Measurements from ENCODE around the gene GRID1.

The GRID1 gene

GRCh38 chr10:86292462-86293395 is 73.9 kb downstream of the GRID1 start:
- no peak for DNase-seq
- TF ChIP-seq GATA1 (IDR thresholded peaks at IDR 0.05; ENCODE audit: low read depth, low read length) (no peak), POLR2A (IDR thresholded peaks at IDR 0.05; ENCODE audit: low read length) (no peak)

DNA sequence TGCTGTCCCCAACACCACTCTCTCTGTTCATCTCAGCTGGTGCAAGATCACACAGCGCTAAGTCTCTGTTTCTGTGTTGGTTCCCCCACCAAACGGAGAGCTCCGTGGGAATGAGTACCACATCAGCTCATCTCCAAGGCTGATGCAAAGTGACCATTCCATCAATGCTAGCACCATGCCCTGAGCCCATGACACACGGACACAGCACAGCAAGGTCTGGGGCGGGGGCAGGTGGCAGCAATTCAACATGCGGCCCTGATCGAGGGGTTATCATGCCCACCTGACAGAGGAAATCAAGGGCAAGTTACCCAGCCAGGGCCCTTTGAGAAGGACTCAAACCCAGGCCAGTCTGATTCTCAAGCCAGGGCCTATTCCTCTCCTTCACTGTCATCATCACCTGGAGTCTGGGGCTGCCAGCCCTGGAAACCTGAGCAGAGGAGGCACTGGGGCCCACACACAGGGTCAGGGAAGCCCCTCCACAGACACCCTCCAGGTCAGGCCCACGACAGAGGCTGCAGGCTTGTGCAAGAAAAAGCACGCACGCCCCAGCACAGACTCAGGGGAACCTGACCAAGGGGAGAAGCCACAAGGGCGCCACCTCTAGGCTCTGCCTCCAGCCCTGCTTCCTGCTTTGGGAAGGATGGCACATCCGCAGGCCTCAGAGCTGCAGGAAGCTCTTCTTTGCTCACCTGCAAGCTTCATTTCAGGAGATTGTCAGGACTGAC is 74.8 kb downstream of the GRID1 start:
- TF ChIP-seq POLR2A (IDR thresholded peaks at IDR 0.05; ENCODE audit: low read length), result no peak
- TF ChIP-seq GATA1 (IDR thresholded peaks at IDR 0.05; ENCODE audit: low read depth, low read length), result no peak
- no peak for DNase-seq

GRCh38 chr10:86290933-86291615 is 75.5 kb downstream of the GRID1 start:
- TF ChIP-seq GATA1 (IDR thresholded peaks at IDR 0.05; ENCODE audit: low read depth, low read length) (no peak), POLR2A (IDR thresholded peaks at IDR 0.05; ENCODE audit: low read length) (no peak)
- no peak for DNase-seq

DNA sequence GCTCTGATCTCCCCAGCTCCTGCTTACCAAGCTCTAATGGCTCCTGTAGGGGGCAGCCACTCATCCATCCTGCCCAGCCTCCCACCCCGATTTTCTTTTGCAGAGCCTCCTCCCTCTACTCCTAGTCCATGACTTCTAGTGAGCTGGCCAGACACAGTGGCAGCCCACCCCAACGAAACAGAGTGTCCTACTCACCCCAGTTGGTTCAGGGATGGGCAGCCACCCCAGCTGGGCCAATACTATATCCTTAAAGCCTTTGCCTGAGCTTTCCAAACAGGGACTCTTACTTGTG is 77.1 kb downstream of the GRID1 start:
- TF ChIP-seq GATA1 (IDR thresholded peaks at IDR 0.05; ENCODE audit: low read depth, low read length) (no peak), POLR2A (IDR thresholded peaks at IDR 0.05; ENCODE audit: low read length) (no peak)

GRCh38 chr10:86288695-86289576 is 77.7 kb downstream of the GRID1 start:
- TF ChIP-seq GATA1 (IDR thresholded peaks at IDR 0.05; ENCODE audit: low read depth, low read length) (no peak), POLR2A (IDR thresholded peaks at IDR 0.05; ENCODE audit: low read length) (no peak)
- DNase-seq, result no peak

More for the DNA sequence above, 77.1 kb downstream of the GRID1 start:
- DNase-seq, result no peak

- TF ChIP-seq POLR2A (IDR thresholded peaks at IDR 0.05; ENCODE audit: low read length), result no peak
- no peak for TF ChIP-seq GATA1 (IDR thresholded peaks at IDR 0.05; ENCODE audit: low read depth, low read length)
- no peak for DNase-seq
Measured at GRCh38 chr10:86287966-86288579, 78.5 kb downstream of the GRID1 start.

DNA sequence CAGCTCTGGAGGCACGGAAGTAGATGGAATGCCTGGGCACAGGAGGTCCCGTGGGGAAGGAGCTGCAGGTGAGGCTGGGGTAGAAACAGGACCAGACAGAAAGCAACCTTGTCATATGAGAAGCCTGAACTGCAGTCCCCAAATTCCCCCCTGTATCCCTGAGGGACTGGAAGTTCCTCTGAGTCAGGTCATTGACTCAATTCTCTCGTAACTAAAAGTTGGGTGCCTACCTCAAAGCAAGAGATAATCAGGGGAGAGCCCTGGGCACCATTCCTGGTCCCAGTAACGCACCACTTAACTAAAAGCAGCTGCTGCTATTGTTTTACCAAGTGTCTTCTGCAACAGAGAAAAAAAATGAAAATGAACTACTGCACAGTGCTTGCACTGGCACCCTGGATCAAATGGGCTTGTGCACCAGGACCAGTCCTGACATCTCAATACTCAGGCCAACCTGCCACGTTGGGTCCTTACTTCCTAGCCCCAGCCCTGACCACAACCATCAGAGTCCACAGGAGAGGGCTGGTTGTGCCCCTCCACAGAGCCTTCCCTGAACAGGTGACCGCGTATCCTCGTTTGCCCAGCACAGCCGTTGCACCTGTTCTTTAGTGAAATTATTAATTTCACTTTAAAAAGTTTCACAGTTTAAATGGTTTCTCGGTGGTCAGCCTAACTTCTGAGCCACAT is 79.3 kb downstream of the GRID1 start:
- no peak for TF ChIP-seq GATA1 (IDR thresholded peaks at IDR 0.05; ENCODE audit: low read depth, low read length)
- no peak for TF ChIP-seq POLR2A (IDR thresholded peaks at IDR 0.05; ENCODE audit: low read length)
- DNase-seq, result no peak

GRCh38 chr10:86286236-86287109 is 80.1 kb downstream of the GRID1 start:
- DNase-seq, result no peak
- no peak for TF ChIP-seq GATA1 (IDR thresholded peaks at IDR 0.05; ENCODE audit: low read depth, low read length)
- no peak for TF ChIP-seq POLR2A (IDR thresholded peaks at IDR 0.05; ENCODE audit: low read length)

GRCh38 chr10:86285136-86285790 is 81.3 kb downstream of the GRID1 start:
- TF ChIP-seq GATA1 (IDR thresholded peaks at IDR 0.05; ENCODE audit: low read depth, low read length), result no peak
- no peak for TF ChIP-seq POLR2A (IDR thresholded peaks at IDR 0.05; ENCODE audit: low read length)
- DNase-seq, result no peak

DNA sequence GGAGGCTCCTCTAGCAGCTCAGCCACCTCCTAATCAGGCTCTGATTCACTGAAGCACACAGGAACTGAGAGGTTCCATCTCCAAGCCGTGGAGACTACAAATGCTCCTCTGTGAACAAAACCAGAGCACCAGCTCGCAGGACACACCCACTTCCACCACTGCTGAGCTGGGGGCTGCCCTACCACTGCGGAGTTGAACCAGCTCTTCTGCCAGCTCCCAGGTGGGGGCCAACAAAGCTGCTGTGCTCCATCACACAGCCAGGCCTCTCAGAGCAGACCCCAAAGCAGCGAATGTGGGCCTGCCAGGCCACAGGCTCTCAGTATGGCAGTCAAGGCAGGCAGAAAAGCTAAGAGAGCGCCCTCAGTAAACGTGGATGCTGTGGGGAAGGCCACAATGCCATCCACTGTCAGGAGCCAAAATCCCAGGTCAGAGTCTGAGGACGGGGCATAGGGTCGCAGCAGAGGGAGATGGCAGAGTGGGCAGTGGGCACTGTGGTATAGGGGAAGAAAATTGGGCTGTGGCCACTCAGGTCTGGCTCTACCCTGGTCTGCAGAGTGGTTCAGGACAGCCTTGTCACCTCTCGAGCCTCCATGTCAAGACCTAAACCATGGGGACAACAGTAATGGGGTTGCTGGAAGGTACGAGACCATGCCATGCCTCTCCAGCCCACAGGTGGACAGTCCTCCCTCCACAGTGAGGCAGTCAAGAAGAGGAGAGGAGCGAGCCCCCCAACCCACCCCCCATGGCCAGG is 82.1 kb downstream of the GRID1 start:
- no peak for TF ChIP-seq GATA1 (IDR thresholded peaks at IDR 0.05; ENCODE audit: low read depth, low read length)
- TF ChIP-seq POLR2A (IDR thresholded peaks at IDR 0.05; ENCODE audit: low read length), result no peak
- no peak for DNase-seq

Data from erythroblast (primary cell).